Measurements from ENCODE around the gene RFX1. TPM values are rescaled to one million over a fixed set of nuclear protein-coding genes. Genes with fewer than 3 reads are reported as not detected.

RFX1 gene
- total RNA-seq, 4 donors from 2014 or later = 2.9 to 8.9 (median 4.5) TPM

- Histone ChIP-seq H3K27me3 (no peaks in the 10 kb centered on the region), H3K4me1 (peaks cover 29 to 35% (median 34%) of the 10 kb centered on the region in 4 donors), H3K9me3 (no peaks in the 10 kb centered on the region), H3K4me3 (no peak overlapping the region), H3K36me3 (peaks cover 0 to 12% (median 9%) of the 10 kb centered on the region in 4 donors), H3K27ac (replicated peaks in 1 of 4) (no peak overlapping the region)
- WGBS = 76% methylated on average over 8 of the region's 9 CpGs
- no peak for DNase-seq (ENCODE audit: extremely low spot score)
- intact Hi-C loops (cut with DNase I) = no loop called here
- TF ChIP-seq CTCF (IDR thresholded peaks at IDR 0.05) (no peak), POLR2AphosphoS5 (IDR thresholded peaks at IDR 0.05) (no peak), POLR2A (IDR thresholded peaks at IDR 0.05; ENCODE audit: low read depth) (no peak), EP300 (IDR thresholded peaks at IDR 0.05) (no peak)
Measured at GRCh38 chr19:13981467-13981866, 24.7 kb downstream of the RFX1 start.

- intact Hi-C loops (cut with DNase I) = no loop called here
- H3K36me3 ChIP-seq = peaks cover 0 to 14% (median 10%) of the 10 kb centered on the region in 4 donors
- 98% methylated on average over 3 of the region's 5 CpGs for whole genome bisulfite sequencing
Measured at GRCh38 chr19:13981021-13981420, 25.1 kb downstream of the RFX1 start.

GRCh38 chr19:13980340-13980739 is 25.8 kb downstream of the RFX1 start:
- peaks cover 23 to 25% (median 23%) of the 10 kb centered on the region in 4 donors for H3K4me1 ChIP-seq
- intact Hi-C loops (cut with DNase I) = no loop called here
- no peak for DNase-seq (ENCODE audit: extremely low spot score)
- TF ChIP-seq POLR2AphosphoS5 (IDR thresholded peaks at IDR 0.05) = no peak
- no peak for TF ChIP-seq EP300 (IDR thresholded peaks at IDR 0.05)
- TF ChIP-seq CTCF (IDR thresholded peaks at IDR 0.05) = no peak
- TF ChIP-seq POLR2A (IDR thresholded peaks at IDR 0.05; ENCODE audit: low read depth) = no peak
- no peak overlapping the region for H3K27ac ChIP-seq (replicated peaks in 1 of 4)
- WGBS = 93% methylated on average over 6 of the region's 15 CpGs
- H3K9me3 ChIP-seq = no peaks in the 10 kb centered on the region
- H3K36me3 ChIP-seq = peaks cover 0 to 18% (median 10%) of the 10 kb centered on the region in 4 donors
- no peaks in the 10 kb centered on the region for H3K27me3 ChIP-seq
- H3K4me3 ChIP-seq = no peak overlapping the region

More at GRCh38 chr19:13981021-13981420, 25.1 kb downstream of the RFX1 start:
- TF ChIP-seq POLR2AphosphoS5 (IDR thresholded peaks at IDR 0.05) (no peak), POLR2A (IDR thresholded peaks at IDR 0.05; ENCODE audit: low read depth) (no peak), EP300 (IDR thresholded peaks at IDR 0.05) (no peak), CTCF (IDR thresholded peaks at IDR 0.05) (no peak)
- Histone ChIP-seq H3K27ac (replicated peaks in 1 of 4) (no peak overlapping the region), H3K27me3 (no peaks in the 10 kb centered on the region), H3K9me3 (no peaks in the 10 kb centered on the region), H3K4me3 (no peak overlapping the region), H3K4me1 (peaks cover 25 to 31% (median 29%) of the 10 kb centered on the region in 4 donors)
- no peak for DNase-seq (ENCODE audit: extremely low spot score)

GRCh38 chr19:13979686-13980085 is 26.4 kb downstream of the RFX1 start:
- H3K27me3 ChIP-seq = no peaks in the 10 kb centered on the region

More at GRCh38 chr19:13979686-13980085, 26.4 kb downstream of the RFX1 start:
- Histone ChIP-seq H3K36me3 (peaks cover 0 to 22% (median 10%) of the 10 kb centered on the region in 4 donors), H3K27ac (replicated peaks in 1 of 4) (peak overlapping the region in 2 of 4 donors; percentile 75 to 80), H3K4me1 (peaks cover 23 to 25% (median 24%) of the 10 kb centered on the region in 4 donors), H3K9me3 (no peaks in the 10 kb centered on the region), H3K4me3 (peak overlapping the region in 2 of 4 donors; percentile 65 to 71)
- no CpG with 5 or more reads among the region's 12 CpGs for whole genome bisulfite sequencing
- DNase-seq (ENCODE audit: extremely low spot score) = no peak
- intact Hi-C loops (cut with DNase I) = no loop called here
- no peak for TF ChIP-seq EP300 (IDR thresholded peaks at IDR 0.05)
- no peak for TF ChIP-seq POLR2A (IDR thresholded peaks at IDR 0.05; ENCODE audit: low read depth)
- TF ChIP-seq CTCF (IDR thresholded peaks at IDR 0.05) = no peak
- no peak for TF ChIP-seq POLR2AphosphoS5 (IDR thresholded peaks at IDR 0.05)

Data from esophagus muscularis mucosa (tissue), 4 donors.